H1 (cell line): Measurements from ENCODE around the gene UPP1. TPM values are rescaled to one million over a fixed set of nuclear protein-coding genes. Genes with fewer than 3 reads are reported as not detected.

ENCODE experiments used
- CTCF ChIA-PET: fragments of 300-600 bp; sonication (Branson Sonifier 250); formaldehyde crosslinking; loops from one replicate; lab custom pipeline; 2021; ENCODE audit not compliant: partially characterized antibody; lab: Charles Lee
- POLR2A ChIA-PET: fragments of 300-600 bp; sonication (Branson Sonifier 250); formaldehyde crosslinking; loops from one replicate; lab custom pipeline; 2021; ENCODE audit warnings: inconsistent platforms; ENCODE audit not compliant: partially characterized antibody; lab: Charles Lee
- DNase-seq, 2 experiments: peaks; one replicate each; pipeline versions ENCODE4 v3.0.0 to v3.0.0-alpha.2; 2010 to 2022; ENCODE audit warnings: low spot score in 2 of 2, low read depth in 1 of 2, mixed read lengths in 1 of 2
- FAIRE-seq: peaks from 2 replicates; lab custom pipeline; 2011; peaks lifted over from hg19 to GRCh38; lab: Jason Lieb, UNC
- H2AFZ ChIP-seq: 2 replicates; pipeline ENCODE4 v1.8.1; 2012; ENCODE audit warnings: low read length, inconsistent platforms
- H2AK5ac ChIP-seq: 2 replicates; pipeline ENCODE4 v1.6.1; 2013; ENCODE audit warnings: low read depth, low read length
- H2BK120ac ChIP-seq: replicated peaks from 2 replicates; pipeline ENCODE3; 2013; ENCODE audit warnings: low read depth, low read length, inconsistent platforms
- H2BK12ac ChIP-seq: 2 replicates; pipeline ENCODE4 v1.6.1; 2013; ENCODE audit warnings: low read depth, low read length
- H2BK15ac ChIP-seq: 2 replicates; pipeline ENCODE4 v1.6.1; 2013; ENCODE audit warnings: low read length
- H2BK20ac ChIP-seq: 2 replicates; pipeline ENCODE4 v1.6.1; 2013; ENCODE audit warnings: low read length
- H2BK5ac ChIP-seq: 2 replicates; pipeline ENCODE4 v1.6.1; 2013; ENCODE audit warnings: low read depth, low read length
- H3K14ac ChIP-seq: 2 replicates; pipeline ENCODE4 v1.6.1; 2013; ENCODE audit warnings: inconsistent platforms; ENCODE audit not compliant: insufficient read length
- H3K18ac ChIP-seq: 2 replicates; pipeline ENCODE4 v1.6.1; 2013; ENCODE audit warnings: low read length; ENCODE audit errors: extremely low read depth
- H3K23ac ChIP-seq: 2 replicates; pipeline ENCODE4 v1.6.1; 2013; ENCODE audit warnings: inconsistent platforms; ENCODE audit not compliant: insufficient read length
- H3K23me2 ChIP-seq: 2 replicates; pipeline ENCODE4 v1.6.1; 2013; ENCODE audit warnings: low read depth, low read length
- H3K27ac ChIP-seq: 2 replicates; pipeline ENCODE4 v1.6.1; 2011; ENCODE audit warnings: low read depth, low read length, inconsistent platforms
- H3K27me3 ChIP-seq, 4 experiments: replicated peaks in 1 of 4; 1 replicate in 1 of 4; 2 replicates in 3 of 4; pipeline versions ENCODE4 v1.6.1 to v1.8.1; 2011 to 2013; ENCODE audit warnings: low read length in 3 of 4, mild to moderate bottlenecking in 3 of 4, inconsistent platforms in 2 of 4, mixed read lengths in 2 of 4, moderate library complexity in 1 of 4; ENCODE audit not compliant: control insufficient read depth in 3 of 4, insufficient read depth in 3 of 4; ENCODE audit errors: extremely low read depth in 1 of 4
- H3K36me3 ChIP-seq, 4 experiments: 2 replicates each; pipeline versions ENCODE4 v1.6.1 to v1.8.1; 2011 to 2013; ENCODE audit warnings: mild to moderate bottlenecking in 4 of 4, low read length in 3 of 4, moderate library complexity in 2 of 4, control low read depth in 1 of 4, inconsistent platforms in 1 of 4; ENCODE audit not compliant: insufficient read depth in 4 of 4, control insufficient read depth in 2 of 4
- H3K4ac ChIP-seq: replicated peaks from 2 replicates; pipeline ENCODE3; 2013; ENCODE audit warnings: low read length, low read depth, mixed read lengths, inconsistent platforms; ENCODE audit not compliant: insufficient read length
- H3K4me1 ChIP-seq, 4 experiments: replicated peaks in 1 of 4; 1 replicate in 1 of 4; 2 replicates in 3 of 4; pipeline versions ENCODE4 v1.6.1 to v1.8.1; 2011 to 2013; ENCODE audit warnings: low read length in 3 of 4, inconsistent platforms in 2 of 4, mixed read lengths in 1 of 4; ENCODE audit not compliant: insufficient read depth in 4 of 4, control insufficient read depth in 3 of 4
- H3K4me2 ChIP-seq, 2 experiments: 2 replicates each; pipeline versions ENCODE4 v1.6.1 to v1.8.1; 2011 to 2013; ENCODE audit warnings: low read depth in 2 of 2, low read length in 2 of 2, control low read depth in 1 of 2, inconsistent platforms in 1 of 2, mild to moderate bottlenecking in 1 of 2; ENCODE audit not compliant: insufficient read depth in 1 of 2
- H3K4me3 ChIP-seq, 4 experiments: fragments of 200-600, 300-600 bp in 1 of 4; sonication (generic), shearing (Covaris generic), sonication (Bioruptor Twin) in 1 of 4; 2 replicates each; pipeline versions ENCODE4 v1.5.1 to v1.8.1; 2011 to 2016; ENCODE audit warnings: low read length in 4 of 4, low read depth in 3 of 4, control low read depth in 2 of 4, inconsistent platforms in 2 of 4, mild to moderate bottlenecking in 2 of 4, mixed read lengths in 1 of 4, moderate library complexity in 1 of 4; ENCODE audit not compliant: insufficient read depth in 2 of 4; ENCODE audit errors: extremely low read depth in 1 of 4
- H3K56ac ChIP-seq: replicated peaks from 2 replicates; pipeline ENCODE3; 2013; ENCODE audit warnings: low read depth, mild to moderate bottlenecking, mixed read lengths, low read length, inconsistent platforms; ENCODE audit not compliant: insufficient read length
- H3K79me1 ChIP-seq: 2 replicates; pipeline ENCODE4 v1.6.1; 2013; ENCODE audit warnings: low read depth, low read length, control low read depth
- H3K79me2 ChIP-seq, 2 experiments: 2 replicates each; pipeline versions ENCODE4 v1.6.1 to v1.8.1; 2012 to 2013; ENCODE audit warnings: low read length in 2 of 2, mild to moderate bottlenecking in 2 of 2, inconsistent platforms in 1 of 2; ENCODE audit not compliant: insufficient read depth in 2 of 2, control insufficient read depth in 1 of 2
- H3K9ac ChIP-seq, 4 experiments: replicated peaks in 1 of 4; 1 replicate in 1 of 4; 2 replicates in 3 of 4; pipeline versions ENCODE4 v1.6.1 to v1.8.1; 2011 to 2013; ENCODE audit warnings: low read depth in 3 of 4, low read length in 3 of 4, control low read depth in 2 of 4, mild to moderate bottlenecking in 2 of 4, moderate library complexity in 2 of 4, inconsistent platforms in 1 of 4; ENCODE audit errors: extremely low read depth in 1 of 4
- H3K9me3 ChIP-seq, 2 experiments: 2 replicates each; pipeline versions ENCODE4 v1.6.1 to v1.8.1; 2012 to 2013; ENCODE audit warnings: mild to moderate bottlenecking in 2 of 2, moderate library complexity in 2 of 2, control low read depth in 1 of 2, inconsistent platforms in 1 of 2, low read depth in 1 of 2, low read length in 1 of 2, mixed read lengths in 1 of 2; ENCODE audit not compliant: insufficient read depth in 2 of 2
- H4K20me1 ChIP-seq, 2 experiments: replicated peaks in 1 of 2; 2 replicates each; pipeline versions ENCODE3 to v1.8.1; 2011 to 2013; ENCODE audit warnings: inconsistent platforms in 2 of 2, low read length in 2 of 2, mild to moderate bottlenecking in 1 of 2; ENCODE audit not compliant: insufficient read depth in 2 of 2, control insufficient read depth in 1 of 2
- H4K5ac ChIP-seq: 2 replicates; pipeline ENCODE4 v1.6.1; 2013; ENCODE audit warnings: low read length, low read depth, mixed read lengths, inconsistent platforms; ENCODE audit not compliant: insufficient read length
- H4K8ac ChIP-seq: 2 replicates; pipeline ENCODE4 v1.8.0; 2013; ENCODE audit warnings: mild to moderate bottlenecking, moderate library complexity, low read length, inconsistent platforms; ENCODE audit not compliant: insufficient read depth; ENCODE audit errors: extremely low read depth
- H4K91ac ChIP-seq: replicated peaks from 2 replicates; pipeline ENCODE3; 2013; ENCODE audit warnings: low read length, mixed read lengths, inconsistent platforms; ENCODE audit not compliant: insufficient read length
- BRCA1 ChIP-seq: IDR thresholded peaks from 2 replicates; pipeline ENCODE4 v1.6.1; 2012; ENCODE audit warnings: low read depth, low read length, improper control_type of control experiment
- CHD2 ChIP-seq: IDR thresholded peaks from 2 replicates; pipeline ENCODE4 v1.6.1; 2012; ENCODE audit warnings: low read length, improper control_type of control experiment
- EGR1 ChIP-seq: IDR thresholded peaks from 2 replicates; pipeline ENCODE4 v1.6.1; 2011; ENCODE audit warnings: low read depth, low read length, borderline replicate concordance
- GTF2F1 ChIP-seq: IDR thresholded peaks from 2 replicates; pipeline ENCODE4 v1.6.1; 2012; ENCODE audit warnings: low read depth, low read length, improper control_type of control experiment, borderline replicate concordance
- POLR2AphosphoS5 ChIP-seq: IDR thresholded peaks from 2 replicates; pipeline ENCODE4 v1.6.1; 2011; ENCODE audit warnings: low read depth, low read length
- SIN3A ChIP-seq, 2 experiments: IDR thresholded peaks in 1 of 2; conservative IDR thresholded peaks in 1 of 2; 2 replicates each; pipeline ENCODE4 v1.6.1; 2011 to 2012; ENCODE audit warnings: low read length in 2 of 2, improper control_type of control experiment in 1 of 2, low read depth in 1 of 2, mild to moderate bottlenecking in 1 of 2
- WGBS, 2 experiments: shearing (Covaris generic) in 1 of 2; methylation state at CpG; one replicate each; pipeline versions ENCODE4 v1.1.6 to v1.1.7; 2013 to 2015; ENCODE audit warnings: low lambda C conversion rate in 2 of 2, mixed read lengths in 2 of 2, inconsistent platforms in 1 of 2, low coverage in 1 of 2, missing lambda C conversion rate in 1 of 2; ENCODE audit not compliant: insufficient replicate concordance in 2 of 2, insufficient coverage in 1 of 2, insufficient read length in 1 of 2; ENCODE audit errors: extremely low coverage in 1 of 2, missing lambda C conversion rate in 1 of 2; 5-methylcytosine and 5-hydroxymethylcytosine counted together
- polyA plus RNA-seq, 7 experiments: library from polyadenylated mRNA; depleted of rRNA in 3 of 7; stranded (reverse) in 5 of 7; unstranded in 2 of 7; fragments of >200 nt in 5 of 7; fragments of 200-250 nt in 2 of 7; gene quantifications; 1 replicate in 5 of 7; 2 replicates in 1 of 7; 4 replicates in 1 of 7; pipeline versions ENCODE4 v1.2.1 to v1.2.3, GENCODE V29; 2011 to 2013; ENCODE audit warnings: missing spikeins in 2 of 7, mixed read lengths in 2 of 7
- total RNA-seq: library from RNA; stranded (reverse); fragmentation: NEBNext Ultra II Directional; extraction: Animal tissue kit (Norgen Biotek cat#: 25700); gene quantifications from 2 replicates; pipeline ENCODE4 v1.2.1, GENCODE V29; 2021

The UPP1 gene
- total and polyA plus RNA-seq, 2 of the 8 experiments (the other 6 are each of a cell fraction or from before 2014, with no cell fraction given): 40.7 to 46.2 TPM

DNA sequence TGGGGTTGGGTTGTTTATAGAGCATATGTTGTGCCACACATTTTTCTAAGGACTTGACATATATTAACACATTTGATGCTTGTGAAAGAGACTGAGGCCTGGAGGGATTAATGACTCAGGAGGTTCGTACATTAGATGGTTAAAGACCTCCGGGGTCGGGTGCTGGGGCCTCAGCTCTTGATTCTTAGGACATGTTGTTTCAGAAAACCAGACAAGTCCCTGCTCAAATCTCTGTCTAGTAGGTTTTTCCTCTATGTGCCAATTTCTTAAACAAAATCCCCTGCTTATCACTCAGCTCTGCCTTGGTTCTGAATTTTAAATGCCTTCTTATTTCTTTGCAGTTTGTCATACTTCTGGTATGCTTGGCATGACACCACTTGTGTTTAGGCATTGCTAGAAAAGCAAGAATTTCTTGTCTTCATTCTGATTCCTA lies 5.8 kb downstream of the UPP1 start:
- H2BK5ac ChIP-seq: no peak overlapping the region
- H3K23me2 ChIP-seq: peaks cover 6% of the 10 kb centered on the region; the same call in 1 of the 2 replicates
- peaks cover 0 to 4% (median 0%) of the 10 kb centered on the region in 4 experiments; a peak in 4 of 7 replicates for H3K4me1 ChIP-seq
- no peaks in the 10 kb centered on the region for H3K27me3 ChIP-seq
- H3K23ac ChIP-seq: no peak overlapping the region
- no peak overlapping the region for H3K14ac ChIP-seq
- H3K27ac ChIP-seq: no peak overlapping the region
- POLR2A ChIA-PET: interaction anchor here (4.6 kb wide), 1 partner anchor 10 kb away, joined by 26 read pairs; no protein-coding TSS in a partner anchor
- CTCF ChIA-PET: interaction anchor here (1.2 to 5.7 kb wide), 5 partner anchors 9 to 107 kb away, joined by 3 to 34 read pairs (median 5); no protein-coding TSS in a partner anchor
- peaks cover 11 to 82% (median 37%) of the 10 kb centered on the region in 4 experiments; a peak in 7 of 8 replicates for H3K36me3 ChIP-seq
- H3K56ac ChIP-seq: no peak overlapping the region
- no peak overlapping the region for H2BK120ac ChIP-seq
- WGBS, 2 experiments: 94% methylated on average over 3 of the region's 3 CpGs; no CpG with 5 or more reads in 1 of the 2 experiments
- no peak overlapping the region for H3K18ac ChIP-seq
- H3K79me1 ChIP-seq: peaks cover 2% of the 10 kb centered on the region; the same call in 1 of the 2 replicates
- no peak overlapping the region for H2BK15ac ChIP-seq
- no peak overlapping the region for H3K4ac ChIP-seq
- H3K79me2 ChIP-seq: peaks cover 0 to 10% of the 10 kb centered on the region in 2 experiments; a peak in 1 of 4 replicates
- H2BK12ac ChIP-seq: no peak overlapping the region
- H3K9me3 ChIP-seq: no peaks in the 10 kb centered on the region
- no peak overlapping the region for H3K9ac ChIP-seq
- FAIRE-seq (no peak), DNase-seq (no peak)
- H4K5ac ChIP-seq: no peak overlapping the region
- no peak overlapping the region for H4K91ac ChIP-seq
- H2AK5ac ChIP-seq: no peak overlapping the region
- H3K4me3 ChIP-seq: no peak overlapping the region
- H4K8ac ChIP-seq: no peak overlapping the region
- no peak overlapping the region for H3K4me2 ChIP-seq
- TF ChIP-seq GTF2F1 (no peak), POLR2AphosphoS5 (no peak), EGR1 (no peak), CHD2 (no peak), SIN3A (conservative IDR thresholded peaks at IDR 0.05 in 1 of 2, IDR thresholded peaks at IDR 0.05 in 1 of 2; ENCODE audit: low read depth in 1 of 2, low read length in 2 of 2) (no peak), BRCA1 (no peak)
- TF ChIP-seq, all 59 proteins: peak for 0
- H2AFZ ChIP-seq: no peak overlapping the region
- peaks cover 0 to 2% of the 10 kb centered on the region in 2 experiments for H4K20me1 ChIP-seq
- H2BK20ac ChIP-seq: no peak overlapping the region
